Skeletal muscle cell (primary cell): ENCODE measurements around the gene LPCAT2.

Experiments
- DNase-seq: peaks from one replicate; pipeline ENCODE4 v3.0.0-alpha.2; 2010; ENCODE audit warnings: low read depth
- H3K4me3 ChIP-seq: 2 replicates; pipeline ENCODE4 v1.5.1; 2011; ENCODE audit warnings: low read depth, mild to moderate bottlenecking, control low read depth, low read length, moderate library complexity

Gene LPCAT2

GRCh38 chr16:55499951-55500529, 8.8 kb upstream of the LPCAT2 start:
- no peak overlapping the region for H3K4me3 ChIP-seq
- DNase-seq = peak; percentile 99

GRCh38 chr16:55500530-55501011, 8.3 kb upstream of the LPCAT2 start:
- no peak overlapping the region for H3K4me3 ChIP-seq
- DNase-seq = peak; percentile 47

GRCh38 chr16:55501549-55502322, 7.1 kb upstream of the LPCAT2 start:
- DNase-seq = no peak
- H3K4me3 ChIP-seq = no peak overlapping the region

DNA sequence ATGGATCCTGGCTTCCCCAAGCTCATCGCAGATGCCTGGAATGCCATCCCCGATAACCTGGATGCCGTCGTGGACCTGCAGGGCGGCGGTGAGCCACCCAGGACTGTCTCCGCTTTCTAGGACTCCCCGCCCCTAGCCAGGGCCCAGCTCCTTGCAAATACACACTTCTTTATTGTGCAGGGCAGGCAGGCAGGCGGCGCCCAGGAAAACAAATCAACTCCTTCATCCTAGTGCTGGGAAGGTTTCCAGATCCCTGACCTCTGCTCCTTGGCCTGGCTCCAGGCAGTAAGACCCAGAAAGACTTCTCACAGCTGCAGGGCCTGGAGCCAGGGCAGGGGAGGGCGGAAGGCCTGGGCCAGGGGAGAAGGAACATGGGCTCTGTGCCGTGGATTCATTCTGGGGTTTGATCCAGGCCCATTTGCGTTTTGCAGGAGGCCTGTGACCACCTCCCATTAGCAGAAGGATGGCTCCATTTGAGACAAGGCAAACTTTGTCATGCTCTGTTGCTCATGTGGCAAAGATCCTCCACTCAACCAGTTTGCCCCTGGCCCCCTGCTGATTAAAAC, 6.0 kb upstream of the LPCAT2 start:
- DNase-seq = peak; percentile 90
- no peak overlapping the region for H3K4me3 ChIP-seq

GRCh38 chr16:55503726-55504550, 4.9 kb upstream of the LPCAT2 start:
- DNase-seq = no peak
- H3K4me3 ChIP-seq = no peak overlapping the region

DNA sequence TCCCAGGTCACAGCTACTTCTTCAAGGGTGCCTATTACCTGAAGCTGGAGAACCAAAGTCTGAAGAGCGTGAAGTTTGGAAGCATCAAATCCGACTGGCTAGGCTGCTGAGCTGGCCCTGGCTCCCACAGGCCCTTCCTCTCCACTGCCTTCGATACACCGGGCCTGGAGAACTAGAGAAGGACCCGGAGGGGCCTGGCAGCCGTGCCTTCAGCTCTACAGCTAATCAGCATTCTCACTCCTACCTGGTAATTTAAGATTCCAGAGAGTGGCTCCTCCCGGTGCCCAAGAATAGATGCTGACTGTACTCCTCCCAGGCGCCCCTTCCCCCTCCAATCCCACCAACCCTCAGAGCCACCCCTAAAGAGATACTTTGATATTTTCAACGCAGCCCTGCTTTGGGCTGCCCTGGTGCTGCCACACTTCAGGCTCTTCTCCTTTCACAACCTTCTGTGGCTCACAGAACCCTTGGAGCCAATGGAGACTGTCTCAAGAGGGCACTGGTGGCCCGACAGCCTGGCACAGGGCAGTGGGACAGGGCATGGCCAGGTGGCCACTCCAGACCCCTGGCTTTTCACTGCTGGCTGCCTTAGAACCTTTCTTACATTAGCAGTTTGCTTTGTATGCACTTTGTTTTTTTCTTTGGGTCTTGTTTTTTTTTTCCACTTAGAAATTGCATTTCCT, 3.4 kb upstream of the LPCAT2 start:
- no peak overlapping the region for H3K4me3 ChIP-seq
- DNase-seq = no peak

DNA sequence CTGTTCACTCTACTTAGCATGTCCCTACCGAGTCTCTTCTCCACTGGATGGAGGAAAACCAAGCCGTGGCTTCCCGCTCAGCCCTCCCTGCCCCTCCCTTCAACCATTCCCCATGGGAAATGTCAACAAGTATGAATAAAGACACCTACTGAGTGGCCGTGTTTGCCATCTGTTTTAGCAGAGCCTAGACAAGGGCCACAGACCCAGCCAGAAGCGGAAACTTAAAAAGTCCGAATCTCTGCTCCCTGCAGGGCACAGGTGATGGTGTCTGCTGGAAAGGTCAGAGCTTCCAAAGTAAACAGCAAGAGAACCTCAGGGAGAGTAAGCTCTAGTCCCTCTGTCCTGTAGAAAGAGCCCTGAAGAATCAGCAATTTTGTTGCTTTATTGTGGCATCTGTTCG, 2.8 kb upstream of the LPCAT2 start:
- no peak for DNase-seq
- H3K4me3 ChIP-seq = no peak overlapping the region

GRCh38 chr16:55506708-55507107, 2.2 kb upstream of the LPCAT2 start:
- no peak for DNase-seq
- no peak overlapping the region for H3K4me3 ChIP-seq

GRCh38 chr16:55508271-55508921, 476 bp upstream of the LPCAT2 start:
- peak overlapping the region; percentile 73 for H3K4me3 ChIP-seq
- DNase-seq = no peak

DNA sequence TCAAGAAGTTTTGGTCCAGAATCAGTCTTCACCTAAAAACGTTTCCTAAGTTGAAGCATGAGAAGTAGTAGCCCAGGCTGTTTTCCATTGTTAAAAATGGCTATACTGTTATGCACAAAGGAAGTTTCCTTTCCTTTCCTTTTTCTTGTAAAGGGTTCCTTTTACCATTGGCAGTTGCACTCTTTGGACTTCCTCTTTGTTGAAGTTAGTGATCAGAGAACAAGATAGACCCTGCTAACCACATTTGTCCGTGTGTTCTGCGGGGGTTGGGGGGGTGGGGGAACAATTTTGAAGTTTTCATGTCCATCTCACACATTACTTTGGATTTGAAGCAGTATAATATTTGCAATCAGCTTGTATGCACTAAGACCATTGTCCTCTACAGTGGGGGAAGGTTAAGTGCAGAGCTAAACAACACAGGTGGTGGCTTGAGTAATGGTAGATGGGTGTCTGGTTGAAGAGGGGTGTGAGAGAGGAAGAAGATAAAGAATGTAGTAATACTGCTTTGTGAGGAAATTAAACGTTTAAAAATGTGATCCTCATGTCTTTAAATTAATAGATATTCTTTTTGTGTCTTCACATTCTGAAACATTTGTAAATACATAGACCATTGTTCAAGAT, 1.4 kb downstream of the LPCAT2 start:
- peak overlapping the region; percentile 73 for H3K4me3 ChIP-seq

DNA sequence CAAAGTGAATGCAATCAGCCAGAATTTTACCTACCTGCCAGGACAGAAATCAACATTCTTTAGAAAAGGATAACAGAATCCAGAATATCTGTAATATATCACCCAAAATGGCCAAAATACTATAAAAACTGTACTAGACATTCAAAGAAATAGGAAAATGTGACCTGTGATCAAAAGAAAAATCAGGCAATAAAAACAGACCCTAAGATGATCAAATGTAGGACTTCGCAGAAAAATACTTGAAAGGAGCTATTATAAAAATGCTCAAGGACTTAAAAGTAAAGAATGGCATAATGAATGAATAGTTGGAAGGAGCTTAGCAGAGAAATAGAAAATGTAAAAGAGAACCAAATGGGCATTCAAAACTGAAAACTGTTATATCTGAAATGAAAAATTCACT, 4.1 kb downstream of the LPCAT2 start:
- H3K4me3 ChIP-seq = no peak overlapping the region
- DNase-seq = no peak

More for the DNA sequence above, 1.4 kb downstream of the LPCAT2 start:
- DNase-seq = no peak

- H3K4me3 ChIP-seq = no peak overlapping the region
Observed at GRCh38 chr16:55513616-55514015, 4.7 kb downstream of the LPCAT2 start.

GRCh38 chr16:55515111-55515510, 6.2 kb downstream of the LPCAT2 start:
- no peak overlapping the region for H3K4me3 ChIP-seq

More at GRCh38 chr16:55513616-55514015, 4.7 kb downstream of the LPCAT2 start:
- no peak for DNase-seq

DNA sequence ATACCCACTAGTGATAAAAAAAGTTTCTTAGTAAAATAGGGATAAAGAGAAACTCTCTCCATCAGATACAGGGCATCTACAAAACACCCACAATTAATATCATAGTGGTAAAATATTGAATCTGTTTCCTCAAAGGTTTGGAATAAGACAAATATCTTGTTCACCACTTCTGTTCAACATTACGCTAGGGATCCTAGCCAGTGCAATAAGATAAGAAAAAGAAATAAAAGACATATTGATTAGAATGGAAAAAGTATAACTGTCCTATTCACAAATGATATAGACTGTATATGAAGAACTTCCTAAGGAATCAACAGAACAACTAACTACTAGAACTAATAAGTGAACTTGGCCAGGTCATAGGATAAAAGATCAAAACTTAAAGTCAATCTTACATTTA, 12.9 kb downstream of the LPCAT2 start:
- no peak overlapping the region for H3K4me3 ChIP-seq
- DNase-seq = no peak

More at GRCh38 chr16:55515111-55515510, 6.2 kb downstream of the LPCAT2 start:
- no peak for DNase-seq

GRCh38 chr16:55526441-55526840, 17.6 kb downstream of the LPCAT2 start:
- H3K4me3 ChIP-seq = no peak overlapping the region
- no peak for DNase-seq

DNA sequence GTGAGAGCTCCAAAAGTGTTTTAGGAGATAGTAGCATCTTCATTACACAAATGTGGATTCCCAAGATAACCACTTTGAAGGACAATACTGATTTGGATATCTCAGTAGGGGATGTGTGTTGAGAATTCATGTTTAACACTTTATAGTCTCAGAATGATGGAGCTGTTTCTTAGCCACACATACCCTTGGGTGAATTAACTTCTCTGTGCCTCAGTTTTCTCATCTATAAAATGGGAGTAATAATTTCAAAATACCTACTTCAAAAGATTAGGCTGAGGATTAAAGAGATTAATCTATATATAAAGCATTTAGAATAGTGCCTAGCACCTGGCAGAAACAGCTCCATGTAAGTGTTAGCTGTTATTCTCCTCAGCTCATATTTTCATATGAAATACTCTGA, 19.0 kb downstream of the LPCAT2 start:
- no peak overlapping the region for H3K4me3 ChIP-seq
- DNase-seq = no peak

GRCh38 chr16:55529018-55529417, 20.1 kb downstream of the LPCAT2 start:
- no peak overlapping the region for H3K4me3 ChIP-seq
- peak; percentile 47 for DNase-seq

DNA sequence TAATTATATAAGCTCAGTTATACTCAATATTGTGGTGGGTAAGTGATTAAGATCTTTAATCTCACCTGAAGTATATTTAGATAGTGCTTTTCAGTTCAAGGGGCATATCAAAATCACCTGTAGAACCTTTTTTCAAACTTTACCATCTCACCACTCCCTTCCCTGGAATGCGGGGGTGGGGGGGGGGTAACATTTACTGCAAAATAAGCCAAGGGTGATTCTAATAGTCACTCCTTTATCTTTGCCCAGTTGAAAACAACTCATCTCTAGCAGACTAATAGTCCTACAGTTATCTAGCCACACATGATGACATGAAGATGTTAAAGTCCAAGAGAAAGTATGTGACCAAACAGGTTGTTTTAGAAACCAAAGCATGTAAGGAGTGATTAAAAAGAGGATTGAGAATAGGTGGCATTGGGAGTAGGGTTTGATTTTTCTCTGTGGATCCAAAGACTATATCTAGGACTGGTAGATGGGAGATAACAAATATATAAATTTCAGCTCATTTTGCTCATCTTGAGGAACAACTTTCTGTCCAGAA, 21.5 kb downstream of the LPCAT2 start:
- DNase-seq = no peak
- no peak overlapping the region for H3K4me3 ChIP-seq
